DOHH2 (cell line): ENCODE data around the gene ZNF491.

ENCODE experiments used
- CTCF ChIP-seq: fragments of 200-600 bp; sonication (generic); IDR thresholded peaks from one replicate; pipeline ENCODE4 v1.5.1; 2014; ENCODE audit warnings: antibody characterized with exemption, mild to moderate bottlenecking, low read depth, low read length; ENCODE audit not compliant: poor library complexity, severe bottlenecking
- EZH2phosphoT487 ChIP-seq: fragments of 200-600 bp; sonication (generic); IDR thresholded peaks from 2 replicates; pipeline ENCODE4 v1.6.1; 2017; ENCODE audit warnings: borderline replicate concordance, mild to moderate bottlenecking, antibody characterized with exemption, low read length, moderate library complexity, mixed read lengths

DNA sequence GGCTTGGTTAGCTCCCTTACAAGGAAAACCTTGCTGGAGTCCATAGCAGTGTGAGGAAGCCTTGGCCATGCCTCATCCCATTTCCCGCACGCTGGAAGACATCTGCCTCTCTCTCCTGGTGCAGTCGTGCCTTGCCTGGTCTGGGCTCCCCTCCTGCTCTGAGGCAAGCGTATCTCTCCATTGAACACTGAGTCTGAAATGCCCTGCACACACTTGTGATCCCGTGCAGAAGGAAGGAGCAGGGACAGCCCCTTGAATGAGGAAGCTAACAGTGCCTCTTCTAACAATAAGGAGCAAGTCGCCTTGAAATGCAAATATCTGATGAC is 15.3 kb downstream of the ZNF491 start:
- TF ChIP-seq CTCF (no peak), EZH2phosphoT487 (no peak)
